ENCODE data around the gene SULT1A1. TPM values are rescaled to one million over a fixed set of nuclear protein-coding genes. Genes with fewer than 3 reads are reported as not detected.
"Not testable (repeated sequence)": the region's sequence is repeated elsewhere in the genome, so short reads cannot be mapped to it uniquely, and the experiment has no call there.

Gene SULT1A1
- total and polyA plus RNA-seq, 4 donors = 34.6 to 118 (median 40.2) TPM

GRCh38 chr16:28603381-28604185 is 6.3 kb downstream of the SULT1A1 start:
- Histone ChIP-seq H3K4me3 (no peak overlapping the region), H3K9me3 (ENCODE audit: control insufficient read depth in 4 of 4, insufficient read depth in 3 of 4, low read length in 3 of 4) (no peaks in the 10 kb centered on the region), H3K4me1 (ENCODE audit: control insufficient read depth in 5 of 5, insufficient read depth in 5 of 5, low read length in 5 of 5) (peaks cover 0 to 3% (median 0%) of the 10 kb centered on the region in 5 donors), H3K27me3 (ENCODE audit: control insufficient read depth in 3 of 3, insufficient read depth in 3 of 3, low read length in 2 of 3) (no peaks in the 10 kb centered on the region), H3K27ac (ENCODE audit: low read depth in 1 of 2, low read length in 1 of 2) (peak overlapping the region in 1 of 2 donors; percentile 0), H3K36me3 (ENCODE audit: control insufficient read depth in 4 of 4, insufficient read depth in 4 of 4, low read length in 4 of 4) (peaks cover 0 to 17% (median 0%) of the 10 kb centered on the region in 4 donors), H3K9ac (ENCODE audit: insufficient read depth in 1 of 2, low read length in 2 of 2) (no peak overlapping the region)
- DNase-seq (no peak), ATAC-seq (ENCODE audit: insufficient read depth, low FRiP score) (no peak)
- TF ChIP-seq, protein P1, sequence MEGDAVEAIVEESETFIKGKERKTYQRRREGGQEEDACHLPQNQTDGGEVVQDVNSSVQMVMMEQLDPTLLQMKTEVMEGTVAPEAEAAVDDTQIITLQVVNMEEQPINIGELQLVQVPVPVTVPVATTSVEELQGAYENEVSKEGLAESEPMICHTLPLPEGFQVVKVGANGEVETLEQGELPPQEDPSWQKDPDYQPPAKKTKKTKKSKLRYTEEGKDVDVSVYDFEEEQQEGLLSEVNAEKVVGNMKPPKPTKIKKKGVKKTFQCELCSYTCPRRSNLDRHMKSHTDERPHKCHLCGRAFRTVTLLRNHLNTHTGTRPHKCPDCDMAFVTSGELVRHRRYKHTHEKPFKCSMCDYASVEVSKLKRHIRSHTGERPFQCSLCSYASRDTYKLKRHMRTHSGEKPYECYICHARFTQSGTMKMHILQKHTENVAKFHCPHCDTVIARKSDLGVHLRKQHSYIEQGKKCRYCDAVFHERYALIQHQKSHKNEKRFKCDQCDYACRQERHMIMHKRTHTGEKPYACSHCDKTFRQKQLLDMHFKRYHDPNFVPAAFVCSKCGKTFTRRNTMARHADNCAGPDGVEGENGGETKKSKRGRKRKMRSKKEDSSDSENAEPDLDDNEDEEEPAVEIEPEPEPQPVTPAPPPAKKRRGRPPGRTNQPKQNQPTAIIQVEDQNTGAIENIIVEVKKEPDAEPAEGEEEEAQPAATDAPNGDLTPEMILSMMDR (IDR thresholded peaks at IDR 0.05; ENCODE audit: control extremely low read depth, extremely low read depth) = no peak
- 82 to 84% methylated on average over 11 of the region's 11 CpGs for WGBS, 2 donors

DNA sequence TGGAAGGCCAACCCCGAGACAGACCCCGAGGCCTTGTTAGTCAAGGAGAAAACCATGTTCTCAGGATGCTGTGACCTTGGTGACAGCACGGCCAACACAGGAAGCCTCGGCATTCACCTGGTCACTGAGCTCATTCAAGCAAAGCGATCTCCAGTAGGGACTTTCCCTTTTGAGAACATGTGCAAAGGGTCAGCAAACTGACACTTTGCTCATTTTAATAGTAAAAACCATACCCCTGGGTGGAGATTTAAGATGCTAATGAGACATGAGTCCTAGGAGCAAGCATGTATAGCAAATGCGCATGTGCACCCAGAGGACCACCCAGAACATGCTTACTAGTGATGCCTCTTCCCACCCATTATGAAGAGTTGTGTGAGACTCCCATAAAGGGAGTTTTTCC is 7.3 kb downstream of the SULT1A1 start:
- 74 to 91% methylated on average over 4 to 5 of the region's 6 CpGs for WGBS, 2 donors
- H3K4me3 ChIP-seq = no peak overlapping the region
- no peak overlapping the region for H3K9ac ChIP-seq (ENCODE audit: insufficient read depth in 1 of 2, low read length in 2 of 2)
- ATAC-seq (ENCODE audit: insufficient read depth, low FRiP score) = no peak
- H3K36me3 ChIP-seq (ENCODE audit: control insufficient read depth in 4 of 4, insufficient read depth in 4 of 4, low read length in 4 of 4) = peaks cover 0 to 17% (median 0%) of the 10 kb centered on the region in 4 donors
- H3K4me1 ChIP-seq (ENCODE audit: control insufficient read depth in 5 of 5, insufficient read depth in 5 of 5, low read length in 5 of 5) = peaks cover 0 to 6% (median 0%) of the 10 kb centered on the region in 5 donors
- H3K27me3 ChIP-seq (ENCODE audit: control insufficient read depth in 3 of 3, insufficient read depth in 3 of 3, low read length in 2 of 3) = no peaks in the 10 kb centered on the region
- no peak for DNase-seq
- no peak overlapping the region for H3K27ac ChIP-seq (ENCODE audit: low read depth in 1 of 2, low read length in 1 of 2)
- H3K9me3 ChIP-seq (ENCODE audit: control insufficient read depth in 4 of 4, insufficient read depth in 3 of 4, low read length in 3 of 4) = no peaks in the 10 kb centered on the region
- TF ChIP-seq, protein P1 (IDR thresholded peaks at IDR 0.05; ENCODE audit: control extremely low read depth, extremely low read depth) = no peak

DNA sequence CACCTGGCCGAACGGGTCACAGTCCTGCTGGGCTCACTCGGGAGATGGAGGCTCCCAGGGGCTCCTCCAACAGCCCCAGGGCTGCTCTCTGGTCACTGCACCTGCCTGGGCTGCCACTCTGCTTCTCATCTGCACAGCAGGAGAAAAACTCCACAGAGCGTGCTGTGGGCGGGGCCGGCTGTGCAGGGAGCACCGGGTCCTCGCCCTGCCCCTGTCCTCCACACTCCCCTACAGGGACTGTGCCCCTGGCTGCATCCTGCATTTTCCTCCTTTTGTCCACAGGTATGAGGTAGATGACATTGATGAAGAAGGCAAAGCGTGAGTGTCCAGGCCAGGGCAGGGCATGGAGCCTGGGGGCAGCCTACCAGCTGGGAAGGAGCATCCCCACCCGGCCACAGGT is 7.8 kb downstream of the SULT1A1 start:
- not testable (repeated sequence) for H3K4me3 ChIP-seq; H3K9me3 ChIP-seq (ENCODE audit: control insufficient read depth in 4 of 4, insufficient read depth in 3 of 4, low read length in 3 of 4); H3K27me3 ChIP-seq (ENCODE audit: control insufficient read depth in 3 of 3, insufficient read depth in 3 of 3, low read length in 2 of 3); DNase-seq; H3K27ac ChIP-seq (ENCODE audit: low read depth in 1 of 2, low read length in 1 of 2); ATAC-seq (ENCODE audit: insufficient read depth, low FRiP score); H3K9ac ChIP-seq (ENCODE audit: insufficient read depth in 1 of 2, low read length in 2 of 2)
- H3K36me3 ChIP-seq (ENCODE audit: control insufficient read depth in 4 of 4, insufficient read depth in 4 of 4, low read length in 4 of 4) = peaks cover 0 to 17% (median 0%) of the 10 kb centered on the region in 4 donors
- 83 to 86% methylated on average over 4 to 5 of the region's 10 CpGs for WGBS, 2 donors
- peaks cover 0 to 10% (median 0%) of the 10 kb centered on the region in 5 donors for H3K4me1 ChIP-seq (ENCODE audit: control insufficient read depth in 5 of 5, insufficient read depth in 5 of 5, low read length in 5 of 5)

- ATAC-seq (ENCODE audit: insufficient read depth, low FRiP score); H3K27me3 ChIP-seq (ENCODE audit: control insufficient read depth in 3 of 3, insufficient read depth in 3 of 3, low read length in 2 of 3); DNase-seq; H3K4me3 ChIP-seq; H3K27ac ChIP-seq (ENCODE audit: low read depth in 1 of 2, low read length in 1 of 2); H3K9ac ChIP-seq (ENCODE audit: insufficient read depth in 1 of 2, low read length in 2 of 2); H3K9me3 ChIP-seq (ENCODE audit: control insufficient read depth in 4 of 4, insufficient read depth in 3 of 4, low read length in 3 of 4): not testable (repeated sequence)
- Histone ChIP-seq H3K36me3 (ENCODE audit: control insufficient read depth in 4 of 4, insufficient read depth in 4 of 4, low read length in 4 of 4) (peaks cover 0 to 14% (median 0%) of the 10 kb centered on the region in 4 donors), H3K4me1 (ENCODE audit: control insufficient read depth in 5 of 5, insufficient read depth in 5 of 5, low read length in 5 of 5) (peaks cover 0 to 14% (median 4%) of the 10 kb centered on the region in 5 donors)
- WGBS, 2 donors = 91 to 93% methylated on average over 11 to 12 of the region's 13 CpGs
Measured at GRCh38 chr16:28601589-28601988, 8.3 kb downstream of the SULT1A1 start.

DNA sequence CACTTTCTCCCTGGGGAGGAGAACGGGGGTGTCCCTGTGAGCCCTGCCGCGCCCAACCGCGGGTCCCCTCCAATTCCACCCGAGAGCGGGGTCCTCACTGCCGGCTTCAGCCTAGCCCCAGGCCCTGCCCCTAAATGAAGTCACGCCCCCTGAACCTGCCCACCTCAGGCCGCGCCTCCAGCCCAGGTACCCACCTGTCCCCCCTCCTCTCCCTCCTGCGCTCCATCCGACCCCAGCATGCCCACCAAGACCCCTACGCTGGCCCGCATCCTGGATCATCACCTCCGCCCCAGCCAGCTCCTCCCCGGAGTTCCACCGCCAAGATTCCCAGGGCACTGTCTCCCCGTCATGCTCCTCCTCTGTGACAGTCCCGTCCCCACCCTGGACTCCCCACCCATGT is 8.9 kb downstream of the SULT1A1 start:
- WGBS, 2 donors = 57 to 70% methylated on average over 7 to 10 of the region's 20 CpGs
- DNase-seq; H3K36me3 ChIP-seq (ENCODE audit: control insufficient read depth in 4 of 4, insufficient read depth in 4 of 4, low read length in 4 of 4); H3K9me3 ChIP-seq (ENCODE audit: control insufficient read depth in 4 of 4, insufficient read depth in 3 of 4, low read length in 3 of 4); H3K4me3 ChIP-seq; ATAC-seq (ENCODE audit: insufficient read depth, low FRiP score); H3K9ac ChIP-seq (ENCODE audit: insufficient read depth in 1 of 2, low read length in 2 of 2); H3K27ac ChIP-seq (ENCODE audit: low read depth in 1 of 2, low read length in 1 of 2); H3K27me3 ChIP-seq (ENCODE audit: control insufficient read depth in 3 of 3, insufficient read depth in 3 of 3, low read length in 2 of 3): not testable (repeated sequence)
- peaks cover 0 to 19% (median 4%) of the 10 kb centered on the region in 5 donors for H3K4me1 ChIP-seq (ENCODE audit: control insufficient read depth in 5 of 5, insufficient read depth in 5 of 5, low read length in 5 of 5)

DNA sequence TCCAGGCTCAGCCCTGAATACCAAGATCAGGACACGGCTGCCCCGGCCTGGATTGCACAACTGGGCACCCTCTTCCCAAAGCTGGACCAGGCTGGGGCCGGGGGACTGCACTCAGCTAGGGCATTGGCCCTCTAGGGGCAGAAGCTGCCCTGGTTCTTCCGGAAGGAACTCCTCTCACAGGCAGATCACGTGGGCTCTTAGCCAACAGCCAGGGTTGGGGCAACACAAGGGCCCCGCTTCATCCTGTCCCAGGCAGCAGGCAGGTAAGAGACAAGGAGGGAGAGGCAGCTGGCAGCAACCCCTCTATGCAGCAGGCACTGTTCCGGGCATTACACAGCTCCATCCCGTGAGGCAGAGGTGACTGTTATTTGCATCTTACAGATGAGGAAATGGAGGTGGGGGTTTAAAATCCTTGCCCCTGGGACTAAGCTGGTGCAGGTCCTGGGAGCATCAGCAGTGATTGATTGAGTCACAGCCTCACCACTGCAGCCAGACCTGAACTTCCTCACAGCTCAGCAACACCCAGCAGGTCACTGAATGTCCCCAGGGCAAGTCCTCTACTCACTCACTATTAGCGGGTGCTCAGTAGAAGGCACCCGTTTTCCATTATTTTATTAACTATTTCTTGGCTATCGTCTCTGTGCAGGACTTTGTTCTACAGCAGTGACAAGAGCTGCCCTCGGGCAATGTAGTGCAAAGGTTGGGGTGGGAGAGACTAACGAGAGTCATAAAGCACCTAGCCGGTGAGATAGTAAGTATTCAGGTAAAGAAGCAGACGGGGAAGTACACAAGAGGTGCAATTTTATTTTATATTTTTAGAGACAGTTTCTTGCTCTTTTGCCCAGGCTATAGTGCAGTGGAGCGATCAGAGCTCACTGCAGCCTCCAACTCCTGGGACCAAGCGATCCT is 10.2 kb downstream of the SULT1A1 start:
- not testable (repeated sequence) for H3K36me3 ChIP-seq (ENCODE audit: control insufficient read depth in 4 of 4, insufficient read depth in 4 of 4, low read length in 4 of 4); H3K4me3 ChIP-seq; H3K9me3 ChIP-seq (ENCODE audit: control insufficient read depth in 4 of 4, insufficient read depth in 3 of 4, low read length in 3 of 4); H3K27me3 ChIP-seq (ENCODE audit: control insufficient read depth in 3 of 3, insufficient read depth in 3 of 3, low read length in 2 of 3); H3K9ac ChIP-seq (ENCODE audit: insufficient read depth in 1 of 2, low read length in 2 of 2); DNase-seq; H3K27ac ChIP-seq (ENCODE audit: low read depth in 1 of 2, low read length in 1 of 2)
- ATAC-seq (ENCODE audit: insufficient read depth, low FRiP score) = peak; percentile 24
- WGBS, 2 donors = no CpG with 5 or more reads among the region's 17 CpGs
- peaks cover 0 to 19% (median 4%) of the 10 kb centered on the region in 5 donors for H3K4me1 ChIP-seq (ENCODE audit: control insufficient read depth in 5 of 5, insufficient read depth in 5 of 5, low read length in 5 of 5)

Measured in lung (tissue), 12 donors.